HG03159 (cell line): ENCODE measurements around the gene IL22RA1.

Source experiments
- ATAC-seq: cut with Tn5 transposase; IDR thresholded peaks from one replicate; pipeline ENCODE4 v1.9.1; 2021; ENCODE audit warnings: mild to moderate bottlenecking, moderate library complexity; ENCODE audit not compliant: unreplicated experiment

IL22RA1 gene

DNA sequence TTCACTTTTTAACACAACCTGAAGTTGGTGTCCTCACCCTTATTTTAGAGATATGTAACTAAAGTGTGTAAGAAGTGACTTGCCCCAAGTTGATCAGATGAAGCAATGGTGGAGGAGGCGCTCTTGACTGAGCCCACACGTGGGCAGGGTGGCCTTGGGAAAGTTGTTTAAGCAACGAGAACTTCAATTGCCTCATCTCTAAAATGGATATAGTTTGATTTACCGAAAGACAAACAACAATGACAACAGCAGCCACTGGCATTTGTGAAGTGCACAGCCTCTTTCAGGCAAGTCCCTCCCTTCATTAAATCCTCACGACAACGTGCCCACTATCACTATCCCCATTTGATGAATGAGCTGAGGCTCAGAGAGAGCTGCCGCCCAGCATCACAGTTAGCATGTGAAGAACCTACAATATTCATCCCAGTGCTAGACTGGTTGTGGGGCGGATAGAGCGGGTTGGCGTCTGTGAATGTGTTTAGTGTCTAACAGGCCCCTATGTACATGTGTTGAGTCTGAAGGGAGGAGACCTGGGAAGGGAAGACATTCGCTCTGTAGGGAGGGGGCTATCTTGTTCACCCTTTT, 3.0 kb downstream of the IL22RA1 start:
- no peak for ATAC-seq

DNA sequence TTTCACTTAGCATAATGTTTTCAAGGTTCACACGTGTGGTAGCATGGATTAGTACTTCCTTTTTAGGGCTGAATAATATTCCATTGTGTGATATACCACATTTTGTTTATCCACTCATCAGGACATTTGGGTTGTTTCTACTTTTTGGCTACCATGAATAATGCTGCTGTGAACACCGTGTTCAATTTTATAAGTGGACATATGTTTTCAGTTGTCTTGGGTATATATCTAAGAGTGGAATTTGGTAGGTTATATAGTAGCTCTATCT, 3.8 kb downstream of the IL22RA1 start:
- ATAC-seq, result no peak

DNA sequence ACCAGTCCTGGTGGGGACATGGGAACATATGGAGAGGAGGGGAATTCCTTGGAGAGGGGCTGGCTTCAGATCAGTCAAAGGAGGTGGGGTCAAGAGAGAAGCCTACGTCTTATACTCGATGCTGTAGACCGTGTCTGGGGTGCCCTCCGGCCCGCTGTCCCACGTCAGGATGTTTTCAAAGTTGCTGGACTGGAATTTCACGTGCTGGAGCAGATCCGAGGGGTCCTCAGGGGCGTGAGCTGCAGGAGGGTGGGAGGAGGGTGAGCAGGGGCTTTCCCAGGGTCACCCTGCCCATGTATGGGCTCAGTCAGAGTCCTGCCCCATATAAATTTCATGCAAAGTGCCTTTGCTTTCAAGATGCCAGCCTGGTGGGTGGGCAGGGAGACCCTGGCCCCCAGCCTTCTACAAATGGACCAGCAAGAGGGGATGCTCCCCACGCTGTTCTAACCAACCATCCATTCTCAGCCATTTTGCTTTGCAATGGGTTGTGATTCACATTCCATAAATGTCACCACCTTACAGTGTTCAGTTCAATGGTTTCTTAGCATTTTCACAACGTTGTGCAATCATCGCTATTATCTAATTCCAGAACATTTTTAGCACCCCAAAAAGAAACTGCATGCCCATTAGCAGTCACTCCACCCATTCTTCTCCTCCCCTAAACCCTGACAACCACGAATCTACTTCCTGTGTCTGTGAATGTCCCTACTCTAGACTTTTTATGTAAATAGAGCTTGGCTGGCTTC, 4.3 kb downstream of the IL22RA1 start:
- ATAC-seq, result no peak

DNA sequence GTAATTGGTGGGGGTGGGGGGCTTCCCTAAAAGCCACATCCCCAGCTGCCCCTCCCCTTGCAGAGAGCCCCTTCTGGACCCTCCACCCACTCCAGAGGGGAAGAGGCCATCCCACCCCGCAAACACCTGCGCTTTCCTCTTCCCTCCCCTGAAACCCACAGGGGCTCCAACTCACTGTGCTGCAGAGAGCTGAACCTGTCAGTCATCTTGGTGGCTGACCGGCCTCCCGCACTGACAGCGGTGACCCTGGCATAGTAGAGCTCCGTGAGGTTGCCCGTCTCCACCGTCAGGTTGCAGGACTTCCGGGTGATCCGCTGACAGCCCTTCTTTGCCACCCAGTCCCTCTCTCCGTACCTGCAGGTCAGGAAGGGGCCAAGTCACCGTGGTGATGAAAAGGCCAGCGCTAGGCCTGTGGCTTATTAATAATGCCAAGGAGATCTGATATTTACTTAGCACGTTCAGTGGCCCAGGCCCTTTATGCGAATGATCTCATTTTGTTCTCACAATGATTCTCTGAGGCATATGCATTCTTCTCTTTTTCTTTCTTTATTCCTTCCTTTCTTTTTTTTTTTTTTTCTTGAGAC, 5.9 kb downstream of the IL22RA1 start:
- ATAC-seq, result no peak

DNA sequence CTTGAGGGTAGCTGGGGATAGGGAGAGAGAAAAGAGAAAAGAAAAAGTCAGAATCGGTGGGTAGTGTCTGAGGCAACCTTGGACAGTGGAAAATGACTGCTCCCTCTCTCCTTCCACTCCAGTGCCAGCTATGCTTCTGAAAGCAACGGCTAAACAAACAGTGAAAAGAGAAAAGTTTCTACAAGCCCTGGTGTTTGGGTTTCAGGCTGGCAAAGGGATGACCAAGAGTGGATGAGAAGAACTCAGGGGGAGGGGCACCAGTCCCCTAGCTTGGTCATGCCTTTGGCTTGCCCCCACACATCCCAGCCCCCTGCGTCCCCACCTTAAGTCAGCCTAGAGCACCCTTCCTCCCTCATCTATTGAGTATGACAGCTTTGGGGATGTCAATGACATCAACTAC, 8.6 kb downstream of the IL22RA1 start:
- no peak for ATAC-seq

DNA sequence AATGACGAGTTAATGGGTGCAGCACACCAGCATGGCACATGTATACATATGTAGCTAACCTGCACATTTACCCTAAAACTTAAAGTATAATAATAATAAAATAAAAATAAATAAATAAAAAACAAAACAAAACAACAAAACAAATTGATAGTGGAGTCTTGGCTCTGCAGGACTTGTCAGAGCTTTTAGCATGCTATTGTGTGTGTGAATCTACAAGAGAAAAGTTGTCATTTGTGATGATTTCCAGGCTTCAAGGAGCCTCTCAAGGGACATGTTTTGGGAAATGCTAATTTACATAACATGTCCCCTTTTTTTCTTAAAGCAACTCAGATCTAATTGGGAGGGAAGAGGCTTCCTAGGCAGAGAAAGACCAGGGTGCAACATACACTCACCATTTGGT, 9.1 kb downstream of the IL22RA1 start:
- ATAC-seq, result no peak

DNA sequence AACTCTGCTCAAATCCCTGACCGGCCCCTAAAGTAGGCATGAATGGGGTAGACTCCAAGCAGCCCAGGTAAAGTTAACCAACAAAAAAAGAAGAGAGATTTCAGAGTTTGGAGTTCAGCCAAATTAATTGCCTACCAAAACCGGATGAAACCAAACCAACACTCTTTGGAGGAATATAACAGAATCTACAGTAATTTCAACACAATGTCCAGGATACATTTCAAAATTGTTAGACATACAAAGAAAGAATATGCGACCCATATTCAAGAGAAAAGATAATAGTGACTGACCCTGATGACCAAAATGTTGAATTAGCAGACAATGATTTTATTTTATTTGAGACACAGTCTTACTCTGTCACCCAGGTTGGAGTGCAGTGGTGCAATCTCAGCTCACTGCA, 12.6 kb downstream of the IL22RA1 start:
- no peak for ATAC-seq

DNA sequence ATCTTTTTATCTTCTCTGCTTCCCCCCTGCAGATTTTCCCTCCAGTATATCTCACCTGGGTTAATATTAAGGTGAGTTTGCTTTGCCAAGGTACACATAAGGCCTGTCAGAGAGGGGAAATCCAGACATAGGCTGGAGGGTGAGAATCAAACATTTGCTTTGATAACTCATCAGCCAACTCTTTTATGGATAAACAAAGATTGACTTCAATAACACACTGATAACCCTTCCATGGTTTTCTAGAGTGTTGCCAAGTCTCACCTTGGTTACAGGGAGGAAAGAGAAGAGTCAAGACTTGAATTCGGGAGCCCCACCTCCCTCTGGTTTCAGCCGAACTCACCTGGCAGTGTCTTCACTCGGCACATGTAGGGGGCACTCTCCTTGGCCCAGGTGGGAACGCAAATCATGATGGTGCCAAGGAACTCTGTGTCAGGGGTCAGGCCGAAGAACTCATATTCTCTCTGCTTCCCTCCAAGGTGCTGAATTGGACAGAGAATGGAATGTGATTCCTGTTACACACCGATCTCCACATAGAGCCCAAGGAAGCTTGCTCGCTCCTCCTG, 15.1 kb downstream of the IL22RA1 start:
- ATAC-seq, result no peak

DNA sequence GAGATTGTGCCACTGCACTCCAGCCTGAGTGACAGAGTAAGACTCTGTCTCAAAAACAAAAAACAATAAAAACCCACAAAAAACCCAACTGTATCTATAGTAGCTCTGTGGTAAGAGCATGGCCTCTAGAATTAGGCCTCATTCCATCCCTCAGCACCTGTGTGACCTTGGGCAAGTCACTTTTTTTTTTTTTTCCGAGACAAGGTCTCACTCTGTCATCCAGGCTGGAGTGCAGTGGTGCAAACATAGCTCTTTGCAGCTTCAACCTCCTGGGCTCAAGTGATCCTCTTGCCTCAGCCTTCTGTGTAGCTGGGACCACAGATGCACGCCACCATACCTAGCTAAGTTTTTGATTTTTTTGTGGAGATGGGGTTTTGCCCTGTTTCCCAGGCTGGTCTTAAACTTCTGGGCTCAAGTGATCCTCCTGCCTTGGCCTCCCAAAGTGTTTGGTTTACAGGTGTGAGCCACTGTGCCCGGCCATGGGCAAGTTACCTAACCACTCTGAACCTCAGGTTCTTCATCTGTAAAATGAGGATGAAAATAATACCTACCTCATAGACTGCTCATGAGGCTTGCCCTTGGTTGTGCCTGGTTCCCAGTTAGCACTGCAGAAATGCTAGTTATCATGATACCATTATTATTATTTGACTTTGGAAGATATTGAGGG, 15.7 kb downstream of the IL22RA1 start:
- ATAC-seq, result no peak

DNA sequence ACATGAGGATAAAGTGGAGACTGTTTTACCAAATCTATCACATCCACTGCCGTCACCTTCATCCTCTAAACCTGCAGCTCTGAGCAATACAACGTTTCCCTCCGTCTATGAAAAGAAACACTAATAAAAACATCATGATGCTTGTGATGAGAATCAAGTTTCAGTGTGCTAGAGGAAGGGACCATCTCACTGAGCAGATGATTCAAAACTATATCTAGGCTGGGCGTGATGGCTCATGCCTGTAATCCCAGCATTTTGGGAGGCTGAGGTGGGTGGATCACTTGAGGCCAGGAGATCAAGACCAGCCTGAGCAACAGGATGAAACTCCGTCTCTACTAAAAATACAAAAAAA, 16.3 kb downstream of the IL22RA1 start:
- no peak for ATAC-seq

DNA sequence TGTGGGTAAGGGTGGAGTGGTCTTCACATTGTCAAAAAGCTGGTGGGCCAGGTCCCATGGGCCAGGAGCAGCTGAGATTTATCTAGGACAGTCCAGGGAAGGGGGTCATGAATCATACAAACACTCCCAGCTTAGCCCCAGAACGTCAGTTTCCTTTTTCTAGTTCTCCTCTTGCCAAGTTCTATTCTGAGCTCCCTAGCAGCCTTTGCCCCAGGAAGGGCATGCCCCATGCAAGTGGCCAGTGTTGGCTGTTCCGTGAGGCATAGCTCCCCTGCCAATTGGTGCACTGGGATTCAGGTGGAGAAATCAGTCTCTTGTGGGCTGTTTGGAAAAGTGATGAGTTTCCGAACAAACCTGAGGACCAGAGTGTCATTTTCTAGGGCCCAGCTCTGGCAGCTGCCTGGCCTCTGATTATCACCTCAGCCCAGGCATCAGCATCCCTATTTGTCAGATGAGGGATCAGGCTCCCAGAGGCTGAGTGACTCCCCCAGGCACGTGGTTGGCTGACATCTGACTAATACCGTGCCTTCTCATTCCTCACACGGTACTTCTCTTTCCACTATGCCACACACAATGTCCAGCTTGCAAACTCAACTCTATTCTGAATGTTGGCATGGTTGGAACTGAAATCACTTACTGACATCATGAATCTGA, 16.8 kb downstream of the IL22RA1 start:
- ATAC-seq, result no peak

DNA sequence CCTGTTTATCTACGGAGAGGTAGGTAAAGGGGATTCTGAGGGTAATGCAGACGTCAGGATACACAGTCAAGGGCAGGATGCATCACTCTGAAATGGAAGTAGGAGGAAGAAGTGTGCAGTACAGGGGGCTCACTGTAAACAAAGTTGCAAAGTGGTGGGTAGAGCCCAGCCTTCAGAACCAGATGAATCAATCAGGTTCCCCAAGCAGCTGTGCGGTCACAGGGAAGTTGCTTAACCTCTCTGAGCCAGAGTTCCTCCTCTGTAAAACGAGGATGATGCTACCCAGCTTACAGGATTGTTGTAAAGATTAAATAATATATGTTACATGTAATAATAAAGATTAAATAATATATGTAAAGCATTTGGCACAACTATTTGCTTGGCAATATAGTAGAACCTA, 17.5 kb downstream of the IL22RA1 start:
- ATAC-seq, result no peak

DNA sequence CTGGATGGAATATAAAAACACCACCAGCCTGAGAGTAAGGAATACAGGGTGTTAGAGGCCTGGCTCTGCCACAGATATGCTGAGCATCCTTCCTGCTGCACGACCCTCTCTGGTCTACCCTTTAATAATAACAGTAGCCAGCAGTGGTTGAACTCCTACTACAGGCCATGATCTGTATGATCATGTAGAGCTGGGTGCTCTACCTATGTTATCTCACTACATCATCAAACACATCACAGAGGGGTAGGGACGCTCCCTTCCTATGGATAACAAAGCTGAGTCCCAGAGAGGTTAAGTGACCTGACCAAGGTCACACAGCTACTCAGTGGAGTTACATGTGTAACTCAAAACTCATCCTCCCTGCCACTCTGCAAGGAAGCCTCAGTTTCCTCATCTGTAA, 18.0 kb downstream of the IL22RA1 start:
- ATAC-seq, result no peak

DNA sequence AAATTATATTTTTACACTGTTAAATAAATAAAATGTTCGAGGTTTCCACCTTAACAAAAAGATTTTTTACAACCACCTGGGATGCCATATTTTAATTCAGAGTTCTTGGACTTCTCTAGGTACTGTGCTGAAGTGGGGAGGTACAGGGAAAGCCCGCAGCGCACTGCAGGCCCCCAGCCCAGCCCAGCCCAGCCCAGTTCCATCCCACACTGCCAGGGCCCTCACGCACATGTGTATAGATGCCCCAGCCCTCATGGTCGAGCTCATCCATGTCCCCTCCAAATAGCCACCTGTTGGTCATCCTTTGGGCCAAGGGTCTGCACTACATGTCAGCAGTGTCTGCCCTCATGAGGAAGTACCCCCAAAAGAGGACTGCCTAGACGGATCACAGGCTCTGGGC, 19.3 kb downstream of the IL22RA1 start:
- no peak for ATAC-seq

DNA sequence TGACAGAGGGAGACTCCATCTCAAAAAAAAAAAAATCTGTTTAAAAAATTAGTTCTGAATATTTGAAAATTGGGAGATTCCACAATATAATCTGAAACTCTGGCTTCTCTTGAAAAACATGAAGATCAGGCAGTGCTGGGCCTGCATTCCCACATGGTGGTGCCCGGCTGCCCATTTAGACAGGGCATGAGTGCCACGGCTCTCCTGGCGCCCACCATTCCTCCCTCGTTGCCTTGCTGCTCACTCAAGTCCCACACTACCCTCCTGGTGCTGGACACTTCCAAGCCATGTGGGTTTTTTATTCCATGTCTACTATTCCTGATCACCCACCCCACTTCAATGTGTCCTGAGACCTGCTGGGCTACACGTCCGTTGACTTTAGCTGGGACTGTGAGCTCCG, 20.2 kb downstream of the IL22RA1 start:
- ATAC-seq, result no peak

DNA sequence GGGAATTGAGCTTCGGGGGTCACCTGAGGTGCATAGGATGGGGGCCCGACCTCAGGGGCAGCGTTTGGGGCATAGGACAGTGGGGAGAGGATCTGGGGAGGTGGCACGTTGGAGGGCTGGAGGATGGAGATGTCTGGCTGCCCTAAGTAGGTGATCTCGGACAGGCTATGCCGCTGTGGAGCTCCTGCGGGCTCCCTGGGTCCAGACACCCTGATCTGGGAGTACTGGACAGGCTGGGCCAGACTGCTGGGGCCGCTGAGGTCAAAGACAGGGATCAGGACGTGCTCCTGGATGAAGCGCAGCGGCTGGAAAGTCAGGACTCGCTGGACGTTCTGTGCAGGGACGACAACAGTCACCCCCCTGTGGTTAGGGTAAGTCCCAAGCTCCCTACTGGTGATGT, 21.5 kb downstream of the IL22RA1 start:
- no peak for ATAC-seq

DNA sequence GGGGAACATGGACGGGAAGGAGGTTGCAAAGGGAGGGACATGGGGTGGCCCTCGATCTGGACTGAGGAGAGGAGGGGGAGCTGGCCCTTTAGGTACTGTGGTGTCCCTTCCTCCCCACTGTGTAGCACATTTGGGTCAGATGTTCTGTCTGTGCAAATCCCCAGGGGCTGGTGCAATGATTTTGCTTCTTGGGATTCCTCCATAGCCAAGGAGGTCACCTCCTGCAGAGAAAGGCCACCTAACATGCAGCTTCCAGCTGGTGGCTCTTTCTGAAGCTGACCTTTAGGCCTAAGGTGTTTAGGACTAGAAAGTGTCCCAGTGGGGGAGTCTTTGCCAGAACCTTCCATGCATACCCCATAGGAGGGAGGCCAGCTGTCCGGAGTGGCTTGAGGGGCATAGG, 22.0 kb downstream of the IL22RA1 start:
- no peak for ATAC-seq

DNA sequence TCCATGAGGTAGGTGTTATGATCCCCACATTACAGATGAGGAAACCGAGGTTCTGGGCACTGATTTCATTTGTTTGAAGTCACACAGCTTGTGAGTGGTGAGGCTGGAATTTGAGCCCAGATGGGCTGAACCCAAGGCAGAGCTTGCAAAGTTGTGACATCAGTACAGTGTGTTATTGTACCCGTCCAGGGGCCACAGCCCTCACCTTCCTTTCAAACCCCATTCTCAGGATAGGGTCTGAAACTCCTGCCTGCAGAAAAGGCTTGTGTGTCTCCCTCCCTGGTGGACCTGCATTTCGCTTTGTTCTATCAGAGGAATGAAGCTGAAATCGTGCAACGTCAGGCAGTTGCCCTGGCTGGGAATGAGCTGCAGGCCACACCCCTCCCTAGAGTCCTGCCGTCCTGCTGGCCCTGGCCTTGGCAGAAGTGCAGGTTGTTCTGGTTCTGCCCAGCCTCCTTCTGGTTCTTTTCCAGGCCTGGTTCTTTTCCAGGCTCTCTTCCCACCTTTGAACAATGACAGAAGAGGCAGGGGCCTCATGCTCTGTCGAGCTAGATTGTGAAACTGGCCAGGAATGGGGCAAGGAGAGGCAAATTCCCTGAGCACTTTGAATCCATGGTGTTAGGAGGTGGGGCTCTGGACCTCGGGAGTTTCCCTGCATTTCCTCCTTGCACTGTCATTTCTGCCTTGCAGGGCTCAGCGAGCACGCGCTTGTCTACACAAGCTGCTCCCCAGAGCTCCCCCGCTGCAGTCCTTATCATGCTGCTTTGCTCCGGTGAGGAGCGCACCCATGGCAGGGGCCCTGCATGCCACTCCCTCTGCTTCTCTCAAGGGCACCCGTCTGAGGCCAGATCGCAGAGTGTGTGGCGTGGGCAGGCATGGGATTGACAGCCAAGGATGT, 22.8 kb downstream of the IL22RA1 start:
- no peak for ATAC-seq

DNA sequence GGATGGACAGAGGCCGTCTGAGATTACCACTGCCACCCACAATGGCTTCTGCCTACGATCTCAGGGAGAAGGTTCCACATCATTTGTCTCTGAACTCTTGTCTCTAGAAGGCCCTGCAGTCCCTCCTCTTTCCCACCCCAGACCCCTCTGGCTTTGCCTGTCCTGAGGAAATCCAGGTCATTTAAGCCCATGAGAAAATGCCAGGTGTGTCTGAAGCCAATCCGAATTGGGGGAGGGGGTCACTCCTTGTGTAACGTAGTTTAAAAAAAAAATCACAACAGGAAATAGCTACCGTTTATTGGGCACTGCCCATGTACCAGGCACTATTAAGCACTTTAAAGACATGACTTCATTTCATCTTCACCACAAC, 23.5 kb downstream of the IL22RA1 start:
- no peak for ATAC-seq

DNA sequence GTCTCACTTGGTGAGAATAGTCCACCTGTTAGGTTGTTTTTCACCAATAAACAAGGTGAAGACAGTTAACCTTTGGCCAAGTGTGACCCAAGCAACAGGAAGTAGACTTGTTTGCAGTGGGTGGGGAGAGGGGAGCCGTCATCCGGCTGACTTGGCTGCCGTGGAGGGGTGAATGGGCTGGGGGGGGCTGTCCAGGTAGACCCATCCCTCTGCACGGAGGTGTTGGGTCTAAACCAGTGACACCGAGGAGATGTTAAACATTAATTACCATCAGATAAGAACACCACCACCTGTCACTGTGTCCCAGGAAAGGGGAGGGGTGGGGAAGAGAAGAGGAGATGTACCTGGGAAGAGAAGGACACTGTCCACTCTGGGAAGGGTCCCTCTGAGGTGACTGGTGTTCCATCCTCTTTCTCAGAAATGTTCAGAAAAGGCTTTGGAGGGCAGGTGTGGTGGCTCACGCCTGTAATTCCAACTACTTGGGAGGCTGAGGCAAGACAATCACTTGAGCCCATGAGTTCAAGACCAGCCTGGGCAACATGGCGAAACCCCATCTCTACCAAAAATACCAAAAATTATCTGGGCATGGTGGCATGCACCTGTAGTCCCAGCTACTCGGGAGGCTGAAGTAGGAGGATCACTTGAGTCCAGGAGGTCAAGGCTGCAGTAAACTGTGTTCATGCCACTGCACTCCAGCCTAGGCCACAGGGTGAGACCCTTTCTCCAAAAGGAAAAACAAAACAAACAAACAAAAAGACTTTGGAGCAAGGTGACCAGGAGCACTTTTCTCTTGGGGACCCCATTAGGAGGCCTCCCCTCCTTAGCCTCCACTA, 24.3 kb downstream of the IL22RA1 start:
- no peak for ATAC-seq
